Activated T-helper 1 cell treated with Interleukin-2 at 50 U/mL for 16 hours (primary cell): ENCODE results near the gene GADD45A.
"Not testable (repeated sequence)": the region's sequence is repeated elsewhere in the genome, so short reads cannot be mapped to it uniquely, and the experiment has no call there.

Experiments
- DNase-seq: peaks from one replicate; pipeline ENCODE4 v3.0.0-alpha.2; 2020; ENCODE audit warnings: low read depth

The GADD45A gene

GRCh38 chr1:67685067-67685557 lies at the start of gene GADD45A:
GADD45A (plus strand) TSS chr1:67685201; CDS start chr1:67685495, 294 bp downstream.
- peak; percentile 89 for DNase-seq

- DNase-seq, result no peak
Observed at GRCh38 chr1:67636146-67636545, 48.9 kb upstream of the GADD45A start.

- no peak for DNase-seq
Observed at GRCh38 chr1:67639361-67639760, 45.6 kb upstream of the GADD45A start.

- DNase-seq, result no peak
Observed at GRCh38 chr1:67642629-67643028, 42.4 kb upstream of the GADD45A start.

GRCh38 chr1:67644566-67644965 lies 40.4 kb upstream of the GADD45A start:
- DNase-seq, result no peak

- no peak for DNase-seq
Observed at GRCh38 chr1:67645495-67646144, 39.4 kb upstream of the GADD45A start.

- DNase-seq, result no peak
Observed at GRCh38 chr1:67646145-67647035, 38.6 kb upstream of the GADD45A start.

GRCh38 chr1:67647036-67647798 lies 37.8 kb upstream of the GADD45A start:
- no peak for DNase-seq

- no peak for DNase-seq
Observed at GRCh38 chr1:67647814-67648358, 37.1 kb upstream of the GADD45A start.

- DNase-seq, result no peak
Observed at GRCh38 chr1:67648582-67649326, 36.2 kb upstream of the GADD45A start.

- no peak for DNase-seq
Observed at GRCh38 chr1:67650061-67650460, 34.9 kb upstream of the GADD45A start.

GRCh38 chr1:67651031-67651430 lies 34.0 kb upstream of the GADD45A start:
- no peak for DNase-seq

- DNase-seq, result no peak
Observed at GRCh38 chr1:67652800-67653199, 32.2 kb upstream of the GADD45A start.

- no peak for DNase-seq
Observed at GRCh38 chr1:67653304-67653703, 31.7 kb upstream of the GADD45A start.

- no peak for DNase-seq
Observed at GRCh38 chr1:67655581-67655980, 29.4 kb upstream of the GADD45A start.

GRCh38 chr1:67657152-67657551 lies 27.8 kb upstream of the GADD45A start:
- DNase-seq, result not testable (repeated sequence)

- no peak for DNase-seq
Observed at GRCh38 chr1:67659229-67659628, 25.8 kb upstream of the GADD45A start.

GRCh38 chr1:67662884-67663283 lies 22.1 kb upstream of the GADD45A start:
- DNase-seq, result no peak

GRCh38 chr1:67664048-67664447 lies 21.0 kb upstream of the GADD45A start:
- no peak for DNase-seq

GRCh38 chr1:67665307-67665706 lies 19.7 kb upstream of the GADD45A start:
- DNase-seq, result not testable (repeated sequence)

GRCh38 chr1:67666636-67667035 lies 18.4 kb upstream of the GADD45A start:
- no peak for DNase-seq
